NCI-H187 treated with DMSO at 0.1 percent for 48 hours (cell line): ENCODE results near the gene ALOX15B.

Experiments
- DNase-seq: peaks from one replicate; lab custom pipeline; 2025; lab: John Stamatoyannopoulos, UW

ALOX15B gene, protein sequence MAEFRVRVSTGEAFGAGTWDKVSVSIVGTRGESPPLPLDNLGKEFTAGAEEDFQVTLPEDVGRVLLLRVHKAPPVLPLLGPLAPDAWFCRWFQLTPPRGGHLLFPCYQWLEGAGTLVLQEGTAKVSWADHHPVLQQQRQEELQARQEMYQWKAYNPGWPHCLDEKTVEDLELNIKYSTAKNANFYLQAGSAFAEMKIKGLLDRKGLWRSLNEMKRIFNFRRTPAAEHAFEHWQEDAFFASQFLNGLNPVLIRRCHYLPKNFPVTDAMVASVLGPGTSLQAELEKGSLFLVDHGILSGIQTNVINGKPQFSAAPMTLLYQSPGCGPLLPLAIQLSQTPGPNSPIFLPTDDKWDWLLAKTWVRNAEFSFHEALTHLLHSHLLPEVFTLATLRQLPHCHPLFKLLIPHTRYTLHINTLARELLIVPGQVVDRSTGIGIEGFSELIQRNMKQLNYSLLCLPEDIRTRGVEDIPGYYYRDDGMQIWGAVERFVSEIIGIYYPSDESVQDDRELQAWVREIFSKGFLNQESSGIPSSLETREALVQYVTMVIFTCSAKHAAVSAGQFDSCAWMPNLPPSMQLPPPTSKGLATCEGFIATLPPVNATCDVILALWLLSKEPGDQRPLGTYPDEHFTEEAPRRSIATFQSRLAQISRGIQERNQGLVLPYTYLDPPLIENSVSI

DNA sequence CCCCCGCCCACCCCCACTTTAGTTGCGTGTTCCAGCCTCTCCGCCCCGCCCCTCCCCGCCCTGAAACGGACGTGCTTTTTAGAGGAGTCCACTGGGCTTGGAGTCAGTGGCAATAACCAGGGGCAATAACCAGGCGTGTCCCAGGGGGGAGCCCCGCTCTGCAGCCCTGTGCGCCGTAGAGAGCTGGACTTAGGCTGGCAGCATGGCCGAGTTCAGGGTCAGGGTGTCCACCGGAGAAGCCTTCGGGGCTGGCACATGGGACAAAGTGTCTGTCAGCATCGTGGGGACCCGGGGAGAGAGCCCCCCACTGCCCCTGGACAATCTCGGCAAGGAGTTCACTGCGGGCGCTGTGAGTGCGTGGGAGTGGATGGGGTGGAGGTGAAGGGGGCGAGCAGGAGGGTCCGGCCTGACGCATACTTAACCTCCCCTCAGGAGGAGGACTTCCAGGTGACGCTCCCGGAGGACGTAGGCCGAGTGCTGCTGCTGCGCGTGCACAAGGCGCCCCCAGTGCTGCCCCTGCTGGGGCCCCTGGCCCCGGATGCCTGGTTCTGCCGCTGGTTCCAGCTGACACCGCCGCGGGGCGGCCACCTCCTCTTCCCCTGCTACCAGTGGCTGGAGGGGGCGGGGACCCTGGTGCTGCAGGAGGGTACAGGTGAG, at the start of gene ALOX15B:
ALOX15B (plus strand) TSS at position 106 of the 657 bp plus-strand sequence; CDS start at position 203, 97 bp downstream.
- no peak for DNase-seq

DNA sequence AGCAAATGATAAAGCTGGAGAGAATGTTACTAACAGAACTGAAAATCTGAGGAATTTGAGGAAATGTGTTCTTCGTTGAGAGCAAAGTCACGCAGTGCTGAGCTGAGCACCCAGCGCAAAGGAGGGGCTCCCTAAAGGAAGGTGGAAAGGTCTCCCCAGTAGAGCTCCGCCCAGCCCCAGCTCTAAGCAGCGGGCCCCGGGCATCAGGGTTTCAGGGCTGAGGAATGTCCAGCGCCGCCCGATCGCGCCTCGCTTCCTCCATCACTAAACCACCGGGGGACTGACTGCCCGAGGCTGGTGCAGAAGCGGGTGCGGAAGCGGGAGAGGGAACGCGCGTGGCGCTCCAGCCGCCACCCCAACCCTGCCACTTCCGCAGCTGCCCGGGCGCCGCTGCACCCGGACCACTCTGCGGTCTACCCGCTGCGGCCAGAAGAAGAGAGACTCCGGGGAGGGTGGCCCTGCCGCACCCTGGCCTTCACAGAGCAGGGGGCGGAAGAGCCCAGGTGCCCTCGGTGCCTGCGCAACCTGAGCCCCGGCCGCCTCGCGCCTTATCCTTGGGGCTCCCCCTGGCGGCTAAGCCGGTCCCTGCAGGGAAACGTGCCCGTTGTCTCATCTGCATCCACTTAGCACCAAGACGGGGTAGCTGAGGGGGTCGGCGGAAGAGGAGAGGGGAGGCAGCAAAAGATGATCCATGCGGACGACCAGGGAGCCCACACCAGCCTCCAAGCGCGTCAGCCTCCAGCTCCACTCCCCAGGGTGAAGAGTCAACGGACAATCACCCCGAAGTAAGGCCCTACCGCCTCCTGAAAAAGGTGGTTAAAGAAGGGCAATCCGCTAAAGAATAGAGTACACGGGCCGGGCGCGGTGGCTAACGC, 48.8 kb upstream of the ALOX15B start:
- DNase-seq, result no peak

DNA sequence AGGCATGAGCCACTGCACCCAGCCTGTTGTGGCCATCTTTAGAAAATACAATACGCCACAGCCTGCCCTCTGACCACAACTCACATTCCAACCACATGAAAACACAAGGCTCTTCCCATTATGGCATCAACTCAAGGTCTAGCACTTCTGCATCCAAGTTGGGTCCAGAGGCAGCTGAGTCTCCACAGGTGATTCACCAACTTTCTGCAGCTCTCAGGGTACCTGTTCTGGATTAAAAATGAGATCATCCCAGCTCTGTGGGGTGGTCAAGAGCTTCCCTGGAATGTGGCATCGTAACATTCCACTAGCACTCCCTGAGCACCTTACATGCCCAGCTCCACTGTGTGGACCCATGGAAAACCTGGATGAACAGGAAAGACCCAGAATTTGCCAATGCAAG, 46.3 kb upstream of the ALOX15B start:
- DNase-seq, result no peak

DNA sequence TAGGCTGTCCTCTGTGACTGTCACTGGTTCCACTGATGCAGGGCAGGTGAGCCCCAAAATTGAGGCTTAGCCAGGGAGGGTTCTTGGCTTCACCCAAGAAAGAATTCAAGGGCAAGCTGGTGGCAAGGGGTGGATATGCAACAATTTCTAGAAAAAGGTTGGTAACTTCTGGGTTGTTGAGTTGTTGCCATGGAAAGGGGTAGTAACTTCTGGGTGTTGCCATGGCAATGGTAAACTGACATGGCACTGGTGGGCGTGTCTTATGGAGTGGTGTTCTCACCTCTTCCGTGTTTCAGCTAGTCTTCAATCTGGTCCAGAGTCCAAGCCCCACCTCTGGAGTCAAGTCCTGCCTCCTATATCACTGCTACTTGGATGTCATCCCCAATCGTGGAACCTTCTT, 45.9 kb upstream of the ALOX15B start:
- no peak for DNase-seq

DNA sequence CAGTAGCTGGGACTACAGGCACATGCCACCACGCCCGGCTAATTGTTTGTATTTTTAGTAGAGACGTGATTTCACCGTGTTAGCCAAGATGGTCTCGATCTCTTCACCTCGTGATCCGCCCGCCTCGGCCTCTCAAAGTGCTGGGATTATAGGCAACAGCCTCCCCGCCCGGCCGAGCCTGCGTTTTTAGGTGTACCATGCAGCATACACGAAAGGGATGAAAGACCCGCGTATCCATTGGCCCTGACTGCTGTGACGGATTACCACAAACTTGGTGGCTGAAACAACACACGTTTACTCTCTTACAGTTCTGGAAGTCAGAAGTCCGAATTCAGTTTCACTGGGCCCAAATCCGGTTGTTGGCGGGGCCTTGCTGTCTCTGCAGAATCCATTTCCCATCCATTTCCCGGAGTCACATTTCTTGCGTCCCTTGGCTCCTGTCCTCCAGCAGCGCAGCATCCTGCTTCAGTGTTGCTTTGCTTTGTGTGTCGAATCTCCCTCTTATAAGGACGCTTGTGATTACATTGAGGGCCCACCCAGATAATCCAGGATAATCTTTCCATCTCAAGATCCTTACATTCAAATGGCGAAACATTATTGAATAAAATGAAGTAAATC, 44.8 kb upstream of the ALOX15B start:
- DNase-seq, result no peak

DNA sequence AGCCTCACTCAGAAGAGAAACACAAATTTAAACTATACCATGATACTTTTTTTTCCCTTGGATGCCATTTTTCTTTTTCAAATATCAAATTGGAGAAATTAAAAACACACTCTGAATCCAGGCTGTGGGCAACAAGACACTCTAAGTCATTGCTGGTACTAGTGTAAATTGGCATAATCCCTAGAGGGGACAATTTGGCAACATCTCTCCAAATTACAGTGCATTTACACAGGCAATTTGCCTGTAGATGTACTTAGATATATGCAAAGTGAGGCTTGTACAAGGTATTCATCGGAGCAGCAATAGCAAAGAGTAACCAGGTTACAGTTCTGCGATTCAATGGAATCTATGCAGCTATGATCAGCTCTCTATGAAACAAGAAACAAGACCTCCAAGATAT, 43.1 kb upstream of the ALOX15B start:
- DNase-seq, result no peak

DNA sequence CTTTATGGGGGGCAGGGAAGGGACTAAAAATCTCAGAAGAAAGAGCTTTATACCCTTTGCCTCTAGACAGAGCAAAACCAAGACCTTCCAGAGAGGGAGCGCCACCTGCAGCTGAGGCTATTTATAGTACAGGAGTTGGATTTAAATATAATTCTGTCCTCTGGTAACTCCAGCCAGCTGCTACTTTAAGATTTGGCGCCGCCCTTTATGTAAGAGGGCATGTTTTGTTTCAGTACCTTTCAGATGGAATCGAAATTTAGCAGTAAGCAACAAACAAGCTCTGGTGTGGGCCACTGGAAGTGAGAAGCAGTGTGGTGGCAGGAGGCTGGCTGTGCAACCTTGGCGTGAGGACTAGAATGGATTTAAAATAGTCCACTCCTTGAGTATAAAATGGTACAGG, 41.7 kb upstream of the ALOX15B start:
- DNase-seq, result no peak

DNA sequence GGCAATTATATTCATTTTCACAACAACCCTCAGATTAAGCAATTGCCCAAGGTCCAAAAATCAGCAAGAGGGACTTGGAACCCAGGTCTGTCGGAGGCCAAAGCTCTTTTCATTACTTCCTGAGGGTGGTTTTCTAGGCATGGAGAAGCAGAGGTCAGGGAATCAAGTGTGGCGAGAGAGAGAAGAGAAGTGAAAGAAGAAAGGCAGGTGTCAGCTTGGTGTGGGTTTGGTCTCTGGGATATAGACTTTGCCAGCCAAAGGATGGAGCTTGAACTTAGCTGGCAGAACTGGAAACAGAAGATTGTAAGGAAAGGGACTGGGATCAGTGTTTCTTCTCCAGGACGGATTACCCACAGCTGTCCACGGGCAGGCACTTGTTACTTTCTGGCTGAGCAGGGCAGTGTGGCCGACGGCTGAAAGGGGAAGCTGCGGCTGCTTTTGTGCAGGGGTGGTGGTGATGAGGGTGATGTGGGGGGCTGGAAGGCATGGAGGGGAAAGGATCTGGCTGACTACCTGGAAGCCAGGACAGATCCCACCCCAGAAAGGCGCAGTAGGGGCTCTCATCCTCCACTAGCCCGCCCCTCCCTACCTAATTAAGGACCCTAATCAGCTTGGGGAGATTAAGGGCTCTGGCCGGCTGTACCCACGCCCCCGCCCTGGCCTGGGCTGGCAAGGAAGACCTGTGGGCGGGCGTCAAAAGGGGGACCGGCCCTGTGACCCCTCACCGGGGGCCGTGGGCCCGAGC, 36.7 kb upstream of the ALOX15B start, which contains the start of gene GUCY2D:
GUCY2D (plus strand) TSS at position 640 of the 745 bp plus-strand sequence. CDS start 433 bp downstream, outside the sequence.
- no peak for DNase-seq

DNA sequence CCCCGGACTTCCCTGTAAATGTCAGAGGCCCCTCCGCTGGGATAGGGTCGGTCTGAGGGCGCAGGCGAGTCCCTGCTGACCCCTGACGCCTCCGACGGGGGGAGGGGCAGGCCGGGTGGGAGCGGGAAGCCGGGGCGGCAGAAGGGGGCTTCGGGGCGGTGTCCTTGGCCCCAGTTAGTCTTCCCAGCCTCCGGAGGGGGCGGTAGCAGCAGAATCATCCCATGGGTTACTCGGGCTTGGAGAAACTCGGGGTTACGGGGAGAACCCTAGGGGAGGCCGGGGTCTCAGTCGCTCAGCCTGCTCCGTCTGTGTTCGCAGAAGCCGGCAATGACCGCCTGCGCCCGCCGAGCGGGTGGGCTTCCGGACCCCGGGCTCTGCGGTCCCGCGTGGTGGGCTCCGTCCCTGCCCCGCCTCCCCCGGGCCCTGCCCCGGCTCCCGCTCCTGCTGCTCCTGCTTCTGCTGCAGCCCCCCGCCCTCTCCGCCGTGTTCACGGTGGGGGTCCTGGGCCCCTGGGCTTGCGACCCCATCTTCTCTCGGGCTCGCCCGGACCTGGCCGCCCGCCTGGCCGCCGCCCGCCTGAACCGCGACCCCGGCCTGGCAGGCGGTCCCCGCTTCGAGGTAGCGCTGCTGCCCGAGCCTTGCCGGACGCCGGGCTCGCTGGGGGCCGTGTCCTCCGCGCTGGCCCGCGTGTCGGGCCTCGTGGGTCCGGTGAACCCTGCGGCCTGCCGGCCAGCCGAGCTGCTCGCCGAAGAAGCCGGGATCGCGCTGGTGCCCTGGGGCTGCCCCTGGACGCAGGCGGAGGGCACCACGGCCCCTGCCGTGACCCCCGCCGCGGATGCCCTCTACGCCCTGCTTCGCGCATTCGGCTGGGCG, 35.9 kb upstream of the ALOX15B start:
- DNase-seq, result no peak

DNA sequence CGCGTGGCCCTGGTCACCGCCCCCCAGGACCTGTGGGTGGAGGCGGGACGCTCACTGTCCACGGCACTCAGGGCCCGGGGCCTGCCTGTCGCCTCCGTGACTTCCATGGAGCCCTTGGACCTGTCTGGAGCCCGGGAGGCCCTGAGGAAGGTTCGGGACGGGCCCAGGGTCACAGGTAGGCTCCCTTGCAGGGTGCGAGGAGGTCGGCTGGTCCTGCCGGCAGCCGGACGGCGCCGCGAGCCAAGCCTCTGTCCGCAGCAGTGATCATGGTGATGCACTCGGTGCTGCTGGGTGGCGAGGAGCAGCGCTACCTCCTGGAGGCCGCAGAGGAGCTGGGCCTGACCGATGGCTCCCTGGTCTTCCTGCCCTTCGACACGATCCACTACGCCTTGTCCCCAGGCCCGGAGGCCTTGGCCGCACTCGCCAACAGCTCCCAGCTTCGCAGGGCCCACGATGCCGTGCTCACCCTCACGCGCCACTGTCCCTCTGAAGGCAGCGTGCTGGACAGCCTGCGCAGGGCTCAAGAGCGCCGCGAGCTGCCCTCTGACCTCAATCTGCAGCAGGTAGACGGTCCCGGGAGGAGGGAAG, 35.2 kb upstream of the ALOX15B start:
- DNase-seq, result no peak

DNA sequence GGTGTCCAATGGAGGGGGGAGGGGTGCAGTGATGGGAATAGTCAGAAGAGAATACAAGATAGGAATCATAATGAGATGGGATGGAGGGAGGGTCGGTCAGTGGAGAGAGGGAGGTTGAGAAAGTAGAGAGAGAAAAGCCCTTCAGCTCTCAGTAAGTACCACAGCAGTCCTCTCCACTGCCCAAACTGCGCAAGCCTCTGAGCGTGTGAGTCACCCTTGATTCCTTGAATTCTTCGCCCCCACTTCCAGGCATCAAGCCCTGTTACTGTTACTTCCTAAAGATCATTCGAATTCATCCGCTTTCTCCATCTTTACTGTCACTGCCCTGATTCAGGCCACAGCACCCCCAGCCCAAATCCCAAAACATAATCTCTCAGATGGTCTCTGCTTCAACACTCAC, 34.0 kb upstream of the ALOX15B start:
- DNase-seq, result no peak

DNA sequence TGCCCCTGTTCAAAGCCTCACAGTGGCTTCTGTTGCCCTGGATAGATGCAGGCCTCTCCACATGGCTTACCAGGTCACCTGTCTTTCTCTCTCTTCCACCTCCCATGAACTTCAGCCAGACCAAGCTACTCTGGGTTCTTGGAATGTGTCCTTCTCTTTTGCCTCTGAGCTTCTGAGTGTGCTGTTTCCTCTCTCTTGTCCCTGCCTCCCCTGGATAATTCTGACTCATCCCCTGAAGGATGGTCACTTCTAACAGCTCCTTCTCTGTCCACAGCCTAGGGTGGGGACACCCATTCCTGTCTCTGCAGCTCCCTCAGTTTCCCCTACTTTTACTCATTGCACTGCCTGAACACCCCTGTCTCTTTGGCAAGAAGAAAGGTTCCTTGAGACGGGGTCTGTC, 33.5 kb upstream of the ALOX15B start:
- no peak for DNase-seq

DNA sequence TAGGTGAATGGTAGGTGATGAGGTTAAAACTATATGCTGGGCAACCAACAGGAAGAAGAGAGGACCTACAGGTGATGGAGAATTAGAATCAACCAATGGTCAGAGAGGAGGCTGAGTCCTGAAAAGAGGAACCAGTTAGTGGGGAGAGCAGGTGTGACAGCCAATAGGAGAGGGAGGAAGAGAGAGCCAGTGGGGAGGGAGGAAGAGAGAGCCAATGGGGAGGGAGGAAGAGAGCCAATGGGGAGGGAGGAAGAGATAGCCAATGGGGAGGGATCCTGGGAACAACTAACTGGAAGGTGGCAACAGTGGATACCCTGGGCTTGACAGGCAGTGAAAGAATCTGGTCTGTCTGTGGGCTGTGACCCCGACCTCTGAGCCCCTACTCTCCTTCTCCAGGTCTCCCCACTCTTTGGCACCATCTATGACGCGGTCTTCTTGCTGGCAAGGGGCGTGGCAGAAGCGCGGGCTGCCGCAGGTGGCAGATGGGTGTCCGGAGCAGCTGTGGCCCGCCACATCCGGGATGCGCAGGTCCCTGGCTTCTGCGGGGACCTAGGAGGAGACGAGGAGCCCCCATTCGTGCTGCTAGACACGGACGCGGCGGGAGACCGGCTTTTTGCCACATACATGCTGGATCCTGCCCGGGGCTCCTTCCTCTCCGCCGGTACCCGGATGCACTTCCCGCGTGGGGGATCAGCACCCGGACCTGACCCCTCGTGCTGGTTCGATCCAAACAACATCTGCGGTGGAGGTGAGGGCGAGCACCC, 32.7 kb upstream of the ALOX15B start:
- no peak for DNase-seq

DNA sequence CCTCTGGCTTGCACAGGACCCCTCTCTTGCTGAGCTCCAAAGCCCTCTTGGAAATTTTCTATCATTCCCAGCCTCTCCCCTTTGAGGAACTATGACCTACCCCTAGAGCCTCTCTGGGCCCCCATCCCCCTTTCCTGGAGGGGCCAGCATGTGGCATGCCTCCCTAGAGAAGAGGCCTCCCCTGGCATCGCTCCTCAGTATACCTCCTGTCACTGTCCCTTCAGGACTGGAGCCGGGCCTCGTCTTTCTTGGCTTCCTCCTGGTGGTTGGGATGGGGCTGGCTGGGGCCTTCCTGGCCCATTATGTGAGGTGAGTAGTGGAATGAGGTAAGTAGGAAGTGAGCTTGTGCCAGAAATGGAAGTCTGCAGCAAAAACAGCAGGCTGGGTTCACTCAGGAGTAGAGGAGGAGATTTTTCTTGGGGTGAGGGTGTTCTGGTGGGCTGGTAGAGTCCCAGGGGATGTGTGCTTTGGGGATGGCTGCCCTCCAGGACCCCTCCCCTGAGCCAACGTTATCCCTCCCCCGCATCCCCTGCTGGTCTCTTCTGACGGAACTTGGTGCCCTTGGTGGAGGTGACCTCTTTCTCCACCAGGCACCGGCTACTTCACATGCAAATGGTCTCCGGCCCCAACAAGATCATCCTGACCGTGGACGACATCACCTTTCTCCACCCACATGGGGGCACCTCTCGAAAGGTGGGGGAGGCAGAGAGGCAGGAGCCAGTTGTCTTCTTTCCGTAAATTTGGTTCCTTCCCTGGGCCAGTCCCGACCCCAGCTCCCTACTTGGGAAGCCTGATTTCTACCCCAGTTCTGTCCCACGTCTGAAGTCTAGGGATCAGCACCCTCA, 31.8 kb upstream of the ALOX15B start:
- DNase-seq, result no peak

DNA sequence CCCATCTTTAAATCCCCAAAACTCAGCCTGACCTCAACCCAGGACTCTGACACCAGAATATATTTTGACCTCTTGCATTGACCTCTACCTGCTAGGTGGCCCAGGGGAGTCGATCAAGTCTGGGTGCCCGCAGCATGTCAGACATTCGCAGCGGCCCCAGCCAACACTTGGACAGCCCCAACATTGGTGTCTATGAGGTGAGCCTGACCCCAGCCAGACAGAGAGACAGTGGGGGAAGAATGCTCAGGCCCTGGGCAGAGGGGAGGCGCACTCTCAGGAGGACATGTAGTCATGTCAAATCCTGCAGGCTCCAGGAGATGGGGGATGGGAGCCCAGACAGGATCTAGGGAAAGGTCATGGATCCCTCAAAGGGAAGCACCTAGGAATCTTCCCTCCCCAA, 31.0 kb upstream of the ALOX15B start:
- DNase-seq, result no peak

DNA sequence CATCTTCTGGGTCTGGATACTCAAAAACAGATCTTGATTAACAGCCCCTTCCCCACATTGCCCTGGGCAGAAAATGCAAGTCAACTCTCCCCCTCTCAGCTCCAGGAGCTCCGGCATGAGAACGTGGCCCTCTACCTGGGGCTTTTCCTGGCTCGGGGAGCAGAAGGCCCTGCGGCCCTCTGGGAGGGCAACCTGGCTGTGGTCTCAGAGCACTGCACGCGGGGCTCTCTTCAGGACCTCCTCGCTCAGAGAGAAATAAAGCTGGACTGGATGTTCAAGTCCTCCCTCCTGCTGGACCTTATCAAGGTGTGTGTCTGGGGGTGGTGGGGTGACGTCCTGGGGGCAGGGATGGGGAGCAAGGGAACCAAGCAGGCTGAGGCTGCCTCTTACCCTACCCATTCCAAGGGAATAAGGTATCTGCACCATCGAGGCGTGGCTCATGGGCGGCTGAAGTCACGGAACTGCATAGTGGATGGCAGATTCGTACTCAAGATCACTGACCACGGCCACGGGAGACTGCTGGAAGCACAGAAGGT, 26.7 kb upstream of the ALOX15B start:
- DNase-seq, result no peak

DNA sequence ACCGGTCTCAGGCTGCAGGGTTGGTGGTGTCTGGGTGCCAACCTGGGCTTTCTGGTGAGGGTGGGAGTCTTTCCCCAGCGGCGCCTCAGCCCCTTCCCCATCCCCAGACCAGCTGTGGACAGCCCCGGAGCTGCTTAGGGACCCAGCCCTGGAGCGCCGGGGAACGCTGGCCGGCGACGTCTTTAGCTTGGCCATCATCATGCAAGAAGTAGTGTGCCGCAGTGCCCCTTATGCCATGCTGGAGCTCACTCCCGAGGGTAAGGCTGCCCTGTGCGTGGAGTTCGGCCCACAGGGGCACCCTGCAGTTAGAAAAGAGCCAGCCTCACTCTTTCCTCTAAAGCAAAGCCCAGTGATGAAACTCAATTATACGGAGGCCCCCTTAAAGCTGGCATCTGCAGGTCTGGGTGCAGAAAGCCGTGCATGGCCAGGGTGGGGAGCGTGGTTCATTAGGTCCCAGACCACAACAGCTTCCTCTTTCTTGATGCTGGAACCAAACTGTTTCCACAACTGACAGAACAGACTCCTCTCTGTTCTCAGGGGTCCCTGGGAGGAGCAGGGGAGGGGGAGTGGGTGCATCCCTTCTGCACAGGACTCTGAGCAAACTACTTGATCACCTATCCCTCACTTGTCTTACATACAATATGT, 25.7 kb upstream of the ALOX15B start:
- DNase-seq, result no peak
